ENCODE data around the gene SNX2. TPM values are rescaled to one million over a fixed set of nuclear protein-coding genes. Genes with fewer than 3 reads are reported as not detected.

Gene SNX2
- total RNA-seq, 1 donor from 2014 or later = 38.3 TPM

GRCh38 chr5:122749886-122750285 lies 25.0 kb upstream of the SNX2 start:
- H3K9me3 ChIP-seq = no peaks in the 10 kb centered on the region
- H3K36me3 ChIP-seq = no peaks in the 10 kb centered on the region
- no peak for DNase-seq (ENCODE audit: extremely low spot score in 2 of 2)
- TF ChIP-seq POLR2AphosphoS5 (IDR thresholded peaks at IDR 0.05; ENCODE audit: insufficient read depth in 1 of 2, low read depth in 1 of 2) = no peak
- no peak for TF ChIP-seq POLR2A (IDR thresholded peaks at IDR 0.05)
- no peak for TF ChIP-seq CTCF (IDR thresholded peaks at IDR 0.05)
- no peaks in the 10 kb centered on the region for H3K4me1 ChIP-seq
- no peak overlapping the region for H3K27ac ChIP-seq
- intact Hi-C loops (cut with DNase I) = no loop called here
- no peaks in the 10 kb centered on the region for H3K27me3 ChIP-seq
- H3K4me3 ChIP-seq = no peak overlapping the region

- H3K4me1 ChIP-seq = no peaks in the 10 kb centered on the region
- intact Hi-C loops (cut with DNase I) = no loop called here
- no peak for DNase-seq (ENCODE audit: extremely low spot score in 2 of 2)
- H3K9me3 ChIP-seq = no peaks in the 10 kb centered on the region
- TF ChIP-seq CTCF (IDR thresholded peaks at IDR 0.05) (no peak), POLR2A (IDR thresholded peaks at IDR 0.05) (no peak), POLR2AphosphoS5 (IDR thresholded peaks at IDR 0.05; ENCODE audit: insufficient read depth in 1 of 2, low read depth in 1 of 2) (no peak)
- H3K27ac ChIP-seq = no peak overlapping the region
- H3K36me3 ChIP-seq = no peaks in the 10 kb centered on the region
- H3K4me3 ChIP-seq = no peak overlapping the region
- H3K27me3 ChIP-seq = no peaks in the 10 kb centered on the region
Observed at GRCh38 chr5:122751293-122751782, 23.5 kb upstream of the SNX2 start.

- H3K9me3 ChIP-seq = no peaks in the 10 kb centered on the region
- intact Hi-C loops (cut with DNase I) = no loop called here
- H3K36me3 ChIP-seq = no peaks in the 10 kb centered on the region
- no peak for DNase-seq (ENCODE audit: extremely low spot score in 2 of 2)
- H3K4me3 ChIP-seq = no peak overlapping the region
- H3K27me3 ChIP-seq = no peaks in the 10 kb centered on the region
- TF ChIP-seq POLR2A (IDR thresholded peaks at IDR 0.05) (no peak), CTCF (IDR thresholded peaks at IDR 0.05) (no peak), POLR2AphosphoS5 (IDR thresholded peaks at IDR 0.05; ENCODE audit: insufficient read depth in 1 of 2, low read depth in 1 of 2) (no peak)
- H3K27ac ChIP-seq = no peak overlapping the region
- no peaks in the 10 kb centered on the region for H3K4me1 ChIP-seq
Observed at GRCh38 chr5:122753500-122753899, 21.4 kb upstream of the SNX2 start.

- Histone ChIP-seq H3K4me3 (no peak overlapping the region), H3K36me3 (no peaks in the 10 kb centered on the region), H3K27ac (no peak overlapping the region), H3K27me3 (no peaks in the 10 kb centered on the region), H3K4me1 (no peaks in the 10 kb centered on the region), H3K9me3 (no peaks in the 10 kb centered on the region)
- DNase-seq (ENCODE audit: extremely low spot score in 2 of 2) = no peak
- intact Hi-C loops (cut with DNase I) = no loop called here
- TF ChIP-seq POLR2AphosphoS5 (IDR thresholded peaks at IDR 0.05; ENCODE audit: insufficient read depth in 1 of 2, low read depth in 1 of 2) (no peak), POLR2A (IDR thresholded peaks at IDR 0.05) (no peak)
Observed at GRCh38 chr5:122755783-122756182, 19.1 kb upstream of the SNX2 start.

GRCh38 chr5:122756264-122756911 lies 18.5 kb upstream of the SNX2 start:
- H3K36me3 ChIP-seq = no peaks in the 10 kb centered on the region
- DNase-seq (ENCODE audit: extremely low spot score in 2 of 2) = no peak
- H3K27me3 ChIP-seq = no peaks in the 10 kb centered on the region
- no peak overlapping the region for H3K4me3 ChIP-seq
- H3K4me1 ChIP-seq = no peaks in the 10 kb centered on the region
- no peaks in the 10 kb centered on the region for H3K9me3 ChIP-seq
- intact Hi-C loops (cut with DNase I) = no loop called here
- no peak for TF ChIP-seq CTCF (IDR thresholded peaks at IDR 0.05)
- no peak for TF ChIP-seq POLR2AphosphoS5 (IDR thresholded peaks at IDR 0.05; ENCODE audit: insufficient read depth in 1 of 2, low read depth in 1 of 2)
- TF ChIP-seq POLR2A (IDR thresholded peaks at IDR 0.05) = no peak
- H3K27ac ChIP-seq = no peak overlapping the region

All from vagina (tissue), 2 donors.